ENCODE measurements around the gene CNTN6.

DNA sequence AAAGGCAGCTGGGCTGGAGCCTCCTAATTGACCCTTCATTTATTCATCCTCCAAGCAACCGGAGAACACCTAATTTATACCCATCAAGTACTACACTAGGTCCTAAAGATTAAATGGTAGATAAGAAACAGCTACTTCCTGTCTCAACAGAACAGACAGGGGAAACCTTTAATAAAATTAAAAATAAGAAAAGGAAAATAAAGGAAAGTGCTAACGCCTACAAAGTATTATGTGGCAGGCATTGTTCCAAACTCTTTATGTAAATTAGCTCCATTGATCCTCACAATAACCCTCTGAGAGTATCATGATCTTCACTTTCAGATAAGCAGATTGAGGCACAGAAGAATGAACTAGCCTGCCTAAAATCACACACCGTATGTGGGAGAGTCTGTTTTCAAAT, 139.5 kb downstream of the CNTN6 start:
- TF ChIP-seq CTCF (IDR thresholded peaks at IDR 0.05) (no peak), POLR2A (IDR thresholded peaks at IDR 0.05) (no peak)

Data from adrenal gland (tissue), 5 donors.